COLO668 (cell line): ENCODE results near the gene SLC25A47.
"Not testable (repeated sequence)": the region's sequence is repeated elsewhere in the genome, so short reads cannot be mapped to it uniquely, and the experiment has no call there.

ENCODE experiments used
- DNase-seq: peaks from one replicate; lab custom pipeline; 2025; ENCODE audit not compliant: unreplicated experiment; lab: John Stamatoyannopoulos, UW

SLC25A47 gene

DNA sequence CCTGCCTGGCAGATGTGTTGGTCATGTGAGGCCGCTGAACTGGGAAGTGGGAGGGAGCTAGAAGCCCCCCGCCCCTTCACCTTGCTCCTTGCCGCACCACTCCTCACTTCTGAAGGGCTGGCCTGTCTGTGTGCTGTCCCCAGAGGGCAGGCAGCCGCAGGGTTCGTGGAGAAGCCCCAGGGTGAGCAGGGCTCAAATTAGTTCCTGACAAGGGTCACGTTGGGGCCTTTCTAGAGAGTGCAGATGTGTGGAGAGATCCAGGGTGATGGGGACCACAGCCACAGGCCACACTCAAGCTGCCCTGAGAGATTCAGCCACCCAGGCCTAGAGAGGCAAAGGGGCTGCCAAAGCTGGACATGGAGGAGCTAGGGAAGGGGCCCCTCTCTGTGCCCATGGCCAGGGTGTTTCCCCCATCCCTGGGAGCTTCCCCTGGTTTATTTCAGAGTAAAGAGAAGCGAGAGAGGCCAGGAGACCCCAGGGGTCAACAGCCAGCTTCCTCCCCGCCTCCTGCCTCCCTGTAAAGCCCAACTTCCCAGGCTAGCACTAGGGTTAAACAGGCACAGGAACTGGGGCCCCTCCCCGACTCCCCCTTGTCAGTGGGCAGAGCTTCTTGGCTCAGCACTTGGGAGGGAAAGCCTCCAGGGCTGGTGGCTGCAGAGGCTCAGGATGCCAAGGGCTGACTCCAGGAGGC lies 33.1 kb upstream of the SLC25A47 start:
- no peak for DNase-seq

DNA sequence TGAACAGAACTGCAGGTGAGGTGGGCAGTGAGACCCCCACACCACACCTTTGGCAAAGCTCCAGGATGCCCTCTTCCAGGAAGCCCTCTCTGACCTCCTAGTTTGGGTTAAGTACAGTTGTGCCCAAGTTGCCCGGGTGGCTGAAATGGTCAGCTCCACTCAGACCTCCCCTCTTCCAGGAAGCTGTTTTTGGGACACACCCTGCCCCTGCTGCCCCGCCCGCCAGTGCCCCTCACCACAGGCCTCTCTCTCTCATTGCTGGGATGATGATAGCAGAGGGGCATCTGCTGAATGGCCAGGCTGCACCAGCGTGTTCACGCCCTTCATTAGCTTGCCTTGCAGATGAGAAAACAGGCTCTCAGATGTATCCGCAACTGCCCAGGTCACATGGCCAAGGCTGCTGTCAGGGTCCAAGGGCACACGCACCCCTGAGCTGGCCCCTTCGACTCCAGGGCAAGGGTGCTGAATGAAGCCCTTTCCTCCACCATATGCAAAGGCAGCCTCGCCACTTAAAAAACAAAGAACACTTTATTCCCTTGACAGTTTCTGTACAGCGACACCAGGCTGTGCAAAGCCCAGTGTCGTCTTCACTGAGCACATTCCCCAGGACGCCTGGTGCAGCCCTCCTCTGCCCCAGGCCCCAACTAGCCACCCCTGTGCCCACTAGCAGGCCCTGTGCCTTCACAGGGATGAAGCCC lies 32.4 kb upstream of the SLC25A47 start:
- no peak for DNase-seq

- DNase-seq: no peak
These were observed 31.6 kb upstream of the SLC25A47 start for GRCh38 chr14:100291305-100292075.

DNA sequence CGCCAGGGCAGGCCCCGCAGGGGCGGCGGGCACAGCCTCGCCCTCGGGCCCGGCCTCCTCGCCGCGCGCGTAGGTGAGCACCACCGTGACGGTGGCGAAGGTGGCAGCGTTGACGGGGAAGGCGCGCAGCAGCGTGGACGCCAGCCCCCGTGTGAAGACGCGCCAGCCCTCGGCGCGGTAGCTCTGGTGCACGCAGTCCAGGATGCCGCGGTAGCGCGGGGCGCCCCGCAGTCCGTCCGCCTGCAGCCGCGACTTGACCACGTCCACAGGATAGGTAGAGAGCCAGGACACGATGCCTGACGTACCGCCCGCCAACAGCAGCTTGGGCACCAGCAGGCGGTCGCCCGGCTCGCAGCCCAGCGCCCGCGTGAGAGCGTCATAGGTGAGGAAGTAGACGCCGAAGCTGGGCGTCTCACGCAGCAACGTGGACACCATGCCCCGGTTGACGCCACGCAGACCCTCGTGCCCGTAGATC lies 30.8 kb upstream of the SLC25A47 start:
- DNase-seq: no peak

DNA sequence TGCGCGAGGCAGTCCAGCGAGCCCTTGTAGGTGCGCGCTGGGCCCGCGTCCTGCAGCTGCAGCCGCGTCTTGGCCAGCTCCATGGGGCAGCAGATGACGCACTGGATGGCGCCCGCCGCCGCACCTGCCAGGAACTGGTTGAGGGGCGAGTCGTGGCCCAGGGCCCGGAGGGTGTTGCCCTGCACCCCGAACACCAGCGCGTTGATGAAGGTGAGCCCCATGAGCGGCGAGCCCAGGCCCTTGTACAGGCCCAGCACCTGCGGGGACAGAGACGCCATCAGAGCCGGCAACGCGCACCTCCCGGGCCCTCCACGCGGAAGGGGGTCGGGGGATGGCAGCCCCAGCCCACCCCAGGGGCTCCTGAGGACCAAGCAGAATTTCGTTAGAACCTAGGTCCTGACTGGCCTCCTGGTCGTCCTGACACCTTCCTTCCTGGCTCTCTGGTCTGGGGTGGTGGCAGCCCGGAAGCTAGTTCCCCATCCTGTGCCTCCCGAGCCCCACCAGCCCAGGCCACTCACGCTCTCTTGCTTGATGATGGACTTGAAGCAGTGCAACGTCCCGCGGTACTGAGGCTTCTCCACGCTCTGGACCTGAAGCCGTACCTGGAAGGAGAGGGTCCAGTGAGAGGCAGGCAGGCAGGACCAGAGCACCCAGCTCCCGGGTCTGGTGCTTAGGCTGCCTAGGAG lies 30.2 kb upstream of the SLC25A47 start:
- DNase-seq: no peak

DNA sequence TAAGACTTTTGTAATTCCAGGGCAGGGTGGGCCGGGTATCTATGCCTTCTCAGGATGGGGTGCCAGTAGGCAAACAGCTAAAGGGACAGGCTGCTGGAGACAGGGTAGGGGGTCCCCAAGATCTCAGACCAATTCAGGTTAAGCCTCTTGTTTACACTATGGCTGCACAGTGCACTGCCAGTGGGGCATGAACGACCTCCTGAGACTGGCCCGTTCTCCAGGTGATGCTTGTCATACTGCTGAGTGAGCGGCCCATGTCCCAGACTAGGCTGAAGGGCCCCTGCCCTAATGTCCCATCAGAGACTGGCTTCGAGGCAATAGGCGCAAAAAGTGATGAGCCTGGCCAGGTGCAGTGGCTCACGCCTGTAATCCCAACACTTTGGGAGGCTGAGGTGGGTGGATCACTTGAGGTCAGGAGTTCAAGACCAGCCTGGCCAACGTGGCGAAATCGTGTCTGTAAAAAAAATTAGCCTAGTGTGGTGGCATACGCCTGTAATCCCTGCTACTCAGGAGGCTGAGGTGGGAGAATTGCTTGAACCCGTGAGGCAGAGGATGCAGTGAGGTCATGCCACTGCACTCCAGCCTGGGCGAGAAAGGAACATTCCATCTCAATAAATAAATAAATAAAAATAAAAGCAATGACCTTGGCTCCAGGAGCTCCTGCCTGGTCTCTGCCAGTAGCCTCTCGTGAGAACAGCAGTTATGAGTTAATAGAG lies 29.5 kb upstream of the SLC25A47 start:
- no peak for DNase-seq

DNA sequence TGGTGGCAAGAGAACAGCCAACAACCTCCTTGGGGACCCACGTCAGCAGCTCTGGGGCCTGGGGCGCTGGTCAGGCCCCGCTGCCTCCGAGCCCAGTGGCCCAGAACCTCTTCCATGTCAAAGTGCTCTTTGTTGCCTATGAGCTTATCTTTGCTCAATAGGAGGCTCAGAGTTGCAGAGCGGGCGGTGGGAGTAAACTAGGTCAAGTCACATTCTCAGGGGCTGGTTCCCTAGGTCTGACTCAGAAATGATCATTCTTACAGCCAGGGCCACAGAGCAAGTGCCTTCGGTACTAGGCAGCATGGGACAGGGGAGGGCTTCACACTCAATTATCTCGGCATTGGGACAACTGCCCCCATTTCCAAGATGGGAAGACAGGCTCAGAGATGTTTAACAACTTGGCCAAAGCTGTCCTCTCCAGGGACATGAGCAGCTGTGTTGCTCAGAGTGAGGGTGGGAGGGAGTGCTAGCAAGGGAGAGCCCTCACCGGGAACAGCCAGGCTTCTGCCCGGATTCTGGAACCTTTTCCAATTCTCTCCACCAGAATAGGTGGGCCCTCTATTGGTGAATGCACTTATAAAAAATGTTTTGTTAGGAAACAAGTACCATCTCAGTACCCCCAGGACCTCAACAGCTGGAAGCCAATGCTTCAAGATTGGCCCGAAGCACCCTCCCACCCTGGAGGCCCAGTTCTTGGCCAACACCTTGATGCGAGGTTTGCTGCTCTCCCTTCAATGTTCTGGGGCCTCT lies 28.8 kb upstream of the SLC25A47 start:
- no peak for DNase-seq

GRCh38 chr14:100294963-100295330 lies 28.2 kb upstream of the SLC25A47 start:
- no peak for DNase-seq

DNA sequence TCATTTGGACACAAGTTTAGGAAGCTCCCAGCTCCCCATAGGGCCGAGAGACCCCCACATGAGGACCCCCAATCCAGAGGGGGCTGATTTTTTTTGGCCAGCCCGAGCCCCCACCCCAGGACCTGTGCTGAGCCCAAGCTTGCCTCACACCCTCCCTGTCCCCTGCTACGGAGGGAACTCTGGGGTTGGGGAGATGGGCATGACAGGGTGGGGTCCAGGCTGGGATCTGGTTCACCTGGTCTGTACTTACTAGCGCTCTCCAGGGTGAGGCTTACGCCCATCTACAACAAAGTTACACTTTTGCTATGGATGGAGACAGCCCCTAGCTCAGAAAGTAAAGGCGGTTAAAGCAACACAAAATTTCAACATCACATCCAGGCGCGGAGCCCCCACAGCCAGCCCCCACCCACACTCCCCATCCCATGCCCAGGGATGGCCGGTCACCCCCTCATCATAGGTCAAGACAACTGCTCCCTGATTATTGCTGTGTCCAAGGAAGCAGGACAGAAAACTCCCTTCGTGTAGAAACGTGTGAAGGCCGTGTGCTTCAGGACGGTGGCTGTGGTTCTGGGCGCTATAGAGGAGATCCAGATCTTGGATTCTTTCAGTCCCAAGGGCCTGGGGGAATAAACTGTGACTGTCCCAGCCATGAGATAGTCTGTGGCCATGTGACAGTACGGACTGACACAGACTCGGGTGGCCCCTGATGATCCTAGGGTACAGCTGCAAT lies 27.6 kb upstream of the SLC25A47 start:
- DNase-seq: no peak

DNA sequence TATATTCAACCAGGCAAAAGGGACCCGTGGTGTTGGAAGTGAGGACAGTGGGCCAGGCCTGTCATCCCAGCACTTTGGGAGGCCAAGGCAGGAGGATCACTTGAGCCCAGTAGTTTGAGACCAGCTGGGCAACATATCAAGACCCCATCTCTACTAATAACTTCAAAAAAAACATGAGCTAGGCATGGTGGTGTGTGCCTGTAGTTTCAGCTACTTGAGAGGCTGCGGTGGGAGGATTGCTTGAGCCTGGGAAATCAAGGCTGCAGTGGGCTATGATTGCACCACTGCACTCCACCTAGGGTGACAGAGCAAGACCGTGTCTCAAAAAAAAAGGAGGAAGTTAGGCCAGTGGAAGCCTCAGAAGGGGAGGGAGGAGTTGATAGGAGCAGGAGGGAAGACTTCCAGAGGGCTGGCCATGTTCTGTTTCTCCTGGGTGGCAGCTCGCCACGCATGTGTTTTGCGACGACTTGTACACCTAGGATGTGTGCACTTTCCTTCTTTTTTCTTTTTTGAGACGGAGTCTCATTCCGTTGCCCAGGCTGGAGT lies 27.0 kb upstream of the SLC25A47 start:
- DNase-seq: no peak

- not testable (repeated sequence) for DNase-seq
These were observed 26.4 kb upstream of the SLC25A47 start for GRCh38 chr14:100296729-100297128.

DNA sequence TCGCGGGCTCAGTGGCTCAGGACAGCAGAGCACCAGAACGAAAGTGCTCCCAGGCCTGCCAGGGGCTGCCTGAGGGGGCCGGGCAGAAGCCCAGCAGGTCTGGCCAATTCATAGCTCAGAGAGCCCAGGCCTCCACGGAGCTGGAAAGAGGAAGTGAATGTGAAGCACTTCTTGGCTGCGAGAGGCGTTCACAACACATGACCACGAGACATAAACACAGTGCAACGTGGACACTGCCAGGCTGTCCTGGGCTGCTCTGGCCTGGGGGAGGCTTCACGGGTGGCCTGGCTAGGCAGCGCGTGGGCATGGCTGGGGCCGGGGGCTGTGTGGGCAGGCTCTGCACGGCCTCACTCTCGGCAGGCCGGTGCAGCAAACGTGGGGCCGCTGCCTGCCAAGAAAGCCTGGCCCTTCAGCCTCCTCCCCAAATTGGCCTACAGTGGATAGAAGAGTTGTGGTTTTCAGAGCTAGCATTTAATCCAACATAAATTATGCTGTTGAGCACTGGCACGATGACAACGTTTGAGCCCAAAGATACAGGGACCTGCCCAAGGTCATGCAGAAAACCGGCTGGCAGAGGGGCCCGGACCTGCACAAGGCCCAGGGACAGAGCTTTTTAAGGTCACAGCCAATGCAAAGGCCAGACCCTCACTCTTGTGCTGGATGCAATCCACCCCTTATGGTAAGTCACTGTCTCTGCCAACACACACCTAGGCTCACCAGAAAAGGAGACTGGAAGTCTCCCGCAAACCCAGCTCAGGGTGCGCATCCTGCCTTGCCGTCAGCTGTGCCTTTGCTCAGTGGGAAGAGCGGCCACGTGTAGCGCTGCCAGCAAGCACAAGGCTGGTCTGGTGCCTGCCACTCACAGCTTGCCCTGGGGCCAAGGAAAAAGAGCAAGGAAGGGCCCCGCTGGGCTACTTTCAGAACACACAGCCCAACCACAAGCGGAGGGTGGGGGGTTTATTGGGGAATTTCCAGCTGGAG lies 25.5 kb upstream of the SLC25A47 start:
- DNase-seq: no peak

- DNase-seq: no peak
These were observed 24.4 kb upstream of the SLC25A47 start for GRCh38 chr14:100298551-100299237.

GRCh38 chr14:100299238-100299560 lies 23.9 kb upstream of the SLC25A47 start:
- DNase-seq: no peak

- DNase-seq: no peak
These were observed 20.5 kb upstream of the SLC25A47 start for GRCh38 chr14:100302616-100303015.

- peak; percentile 51 for DNase-seq
These were observed 20.0 kb upstream of the SLC25A47 start for GRCh38 chr14:100303179-100303578.

GRCh38 chr14:100303925-100304324 lies 19.2 kb upstream of the SLC25A47 start:
- DNase-seq: no peak
